Brain microvascular endothelial cell (primary cell): ENCODE measurements around the gene DNAJC22.

ENCODE experiments used
- DNase-seq: peaks from one replicate; pipeline ENCODE4 v3.0.0-alpha.2; 2020
- H3K27ac ChIP-seq: fragments of 250-450 bp; sonication (Bioruptor Pico); 2 replicates; pipeline ENCODE4 v1.5.1; 2020; ENCODE audit warnings: mild to moderate bottlenecking, moderate library complexity
- H3K27me3 ChIP-seq: fragments of 250-450 bp; sonication (Bioruptor Pico); replicated peaks from 2 replicates; pipeline ENCODE4 v1.5.1; 2020; ENCODE audit warnings: mild to moderate bottlenecking
- H3K36me3 ChIP-seq: fragments of 250-450 bp; sonication (Bioruptor Pico); replicated peaks from 2 replicates; pipeline ENCODE4 v1.5.1; 2020; ENCODE audit warnings: mild to moderate bottlenecking
- H3K4me3 ChIP-seq: 2 replicates; pipeline ENCODE4 v1.5.1; 2011; ENCODE audit warnings: low read depth, mild to moderate bottlenecking, control low read depth, low read length, moderate library complexity
- in situ Hi-C: cut with HindIII; loops from 2 replicates; pipeline ENCODE4 v1.10.0; 2017; ENCODE audit warnings: low sequenced_read_pairs, low pct_ligation_motif_present
- TF ChIP-seq, protein P1 (sequence below): IDR thresholded peaks from 2 replicates; pipeline ENCODE4 v1.5.1; 2011; ENCODE audit warnings: low read depth, mild to moderate bottlenecking, moderate library complexity, low read length, control low read depth, inconsistent platforms; ENCODE audit errors: missing control alignments

DNAJC22 gene

GRCh38 chr12:49342914-49343731 is 3.6 kb upstream of the DNAJC22 start:
- in situ Hi-C loops: no loop called here
- Histone ChIP-seq H3K36me3 (no peaks in the 10 kb centered on the region), H3K27me3 (peaks cover 17% of the 10 kb centered on the region), H3K27ac (no peak overlapping the region), H3K4me3 (peak overlapping the region; percentile 46)
- DNase-seq: no peak
- TF ChIP-seq, protein P1, sequence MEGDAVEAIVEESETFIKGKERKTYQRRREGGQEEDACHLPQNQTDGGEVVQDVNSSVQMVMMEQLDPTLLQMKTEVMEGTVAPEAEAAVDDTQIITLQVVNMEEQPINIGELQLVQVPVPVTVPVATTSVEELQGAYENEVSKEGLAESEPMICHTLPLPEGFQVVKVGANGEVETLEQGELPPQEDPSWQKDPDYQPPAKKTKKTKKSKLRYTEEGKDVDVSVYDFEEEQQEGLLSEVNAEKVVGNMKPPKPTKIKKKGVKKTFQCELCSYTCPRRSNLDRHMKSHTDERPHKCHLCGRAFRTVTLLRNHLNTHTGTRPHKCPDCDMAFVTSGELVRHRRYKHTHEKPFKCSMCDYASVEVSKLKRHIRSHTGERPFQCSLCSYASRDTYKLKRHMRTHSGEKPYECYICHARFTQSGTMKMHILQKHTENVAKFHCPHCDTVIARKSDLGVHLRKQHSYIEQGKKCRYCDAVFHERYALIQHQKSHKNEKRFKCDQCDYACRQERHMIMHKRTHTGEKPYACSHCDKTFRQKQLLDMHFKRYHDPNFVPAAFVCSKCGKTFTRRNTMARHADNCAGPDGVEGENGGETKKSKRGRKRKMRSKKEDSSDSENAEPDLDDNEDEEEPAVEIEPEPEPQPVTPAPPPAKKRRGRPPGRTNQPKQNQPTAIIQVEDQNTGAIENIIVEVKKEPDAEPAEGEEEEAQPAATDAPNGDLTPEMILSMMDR: no peak

DNA sequence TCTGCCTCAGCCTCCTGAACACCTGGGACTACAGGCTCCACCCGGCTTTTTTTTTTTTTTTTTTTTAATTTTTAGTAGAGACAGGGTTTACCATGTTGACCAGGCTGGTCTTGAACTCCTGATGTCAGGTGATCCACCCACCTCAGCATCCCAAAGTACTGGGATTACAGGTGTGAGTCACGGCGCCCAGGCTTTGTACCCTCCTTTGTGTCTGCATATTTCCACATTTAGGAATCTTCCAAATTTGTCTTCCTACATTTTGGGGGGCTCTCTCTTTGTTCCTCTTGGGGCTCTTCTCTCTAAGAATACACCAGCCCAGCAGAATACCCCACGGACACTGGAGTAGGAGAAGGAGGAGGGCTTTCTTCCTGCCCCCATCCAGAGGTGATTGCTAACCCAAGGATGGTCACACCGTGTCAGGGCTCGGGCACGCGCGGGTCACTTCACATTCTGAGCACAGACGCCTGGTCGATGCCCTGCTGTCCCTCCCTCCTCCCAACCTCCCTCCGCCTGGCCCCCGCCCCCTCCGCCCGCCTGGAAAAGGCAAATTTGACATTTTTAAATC is 2.1 kb upstream of the DNAJC22 start:
- Histone ChIP-seq H3K36me3 (no peaks in the 10 kb centered on the region), H3K4me3 (no peak overlapping the region), H3K27ac (no peak overlapping the region), H3K27me3 (peaks cover 17% of the 10 kb centered on the region)
- in situ Hi-C loops: no loop called here
- DNase-seq: no peak
- TF ChIP-seq, protein P1: no peak

DNA sequence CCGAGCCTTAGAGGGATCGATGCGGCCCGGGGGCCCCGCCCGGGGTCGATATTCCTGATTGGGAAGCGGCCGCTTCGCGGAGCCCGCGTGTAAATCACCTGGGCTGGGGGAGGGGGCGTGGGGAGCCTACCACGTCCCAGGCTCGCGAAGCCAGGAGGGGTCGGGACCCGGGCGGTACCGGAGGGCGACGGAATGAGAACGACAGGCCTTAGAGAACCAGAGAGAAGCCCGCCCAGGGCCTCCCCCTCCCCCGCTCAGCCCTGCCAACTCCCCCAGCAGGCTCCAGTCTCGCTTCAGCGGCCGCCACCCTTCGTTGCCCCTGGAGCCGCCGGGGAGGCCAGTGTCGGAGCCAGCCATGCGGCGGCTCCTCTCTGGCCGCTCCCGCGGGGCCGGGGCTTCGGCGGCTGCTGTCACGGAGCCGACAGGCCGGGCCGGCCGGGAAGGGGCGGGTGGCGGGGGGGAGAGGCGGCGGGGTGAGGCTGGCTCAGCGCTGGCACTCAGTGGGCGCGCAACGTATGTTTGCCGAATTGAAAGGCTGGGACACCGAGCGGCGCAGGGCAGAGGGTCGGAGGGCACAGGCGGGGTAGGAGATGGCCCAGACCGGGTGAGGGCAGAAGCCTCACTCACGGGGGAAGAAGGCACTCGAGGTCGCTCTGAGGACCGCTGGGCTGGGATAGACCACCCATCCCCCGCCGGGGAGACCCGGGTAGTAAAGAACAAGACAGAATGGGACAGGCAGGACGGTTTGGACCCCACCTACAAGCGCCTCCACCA is 1.4 kb upstream of the DNAJC22 start:
- H3K36me3 ChIP-seq: no peaks in the 10 kb centered on the region
- H3K27ac ChIP-seq: no peak overlapping the region
- TF ChIP-seq, protein P1: no peak
- peak overlapping the region; percentile 43 for H3K4me3 ChIP-seq
- peaks cover 17% of the 10 kb centered on the region for H3K27me3 ChIP-seq
- in situ Hi-C loops: no loop called here
- DNase-seq: no peak

DNA sequence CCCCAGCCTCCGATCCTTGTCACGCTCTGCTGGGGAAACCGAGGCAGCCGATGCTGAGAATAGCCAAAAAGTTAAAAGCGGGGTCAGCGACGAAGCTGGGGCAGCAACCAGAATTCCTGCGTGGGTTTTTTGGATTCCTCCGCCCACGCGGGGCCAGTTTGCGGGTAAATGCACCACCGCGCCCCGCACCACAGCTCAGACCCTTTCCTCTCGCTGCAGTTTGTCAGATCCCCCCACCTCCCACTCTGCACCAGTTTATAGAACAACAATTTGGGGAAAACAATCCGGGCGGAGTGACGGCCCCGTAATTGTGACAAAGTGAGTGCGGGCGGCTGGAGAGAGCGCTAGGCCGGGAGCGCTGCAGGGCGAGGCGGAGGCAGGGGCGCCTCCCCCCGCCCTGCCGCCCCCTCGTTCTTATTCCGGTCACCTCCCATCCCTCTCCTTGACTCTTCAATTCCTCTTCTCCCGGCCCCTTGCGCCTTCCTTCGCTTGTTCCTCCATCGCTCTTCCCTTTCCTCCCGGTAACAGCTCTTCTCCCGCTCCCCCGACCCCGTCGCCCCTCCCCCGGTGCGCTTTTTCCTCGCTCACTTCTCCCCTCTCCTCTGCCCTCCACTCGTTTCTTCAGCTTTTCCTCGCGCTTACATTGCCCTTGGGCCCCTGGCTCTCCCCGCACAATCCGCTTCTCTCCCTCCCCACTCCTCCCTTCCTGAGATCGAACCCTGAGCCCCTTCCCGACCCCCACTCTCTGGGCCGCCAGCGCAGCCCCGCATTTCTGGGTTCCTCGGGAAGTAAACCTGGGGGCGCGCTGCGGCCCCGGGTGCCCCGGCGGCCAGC is 646 bp upstream of the DNAJC22 start:
- peaks cover 17% of the 10 kb centered on the region for H3K27me3 ChIP-seq
- TF ChIP-seq, protein P1: no peak
- no peak overlapping the region for H3K27ac ChIP-seq
- peak overlapping the region; percentile 43 for H3K4me3 ChIP-seq
- in situ Hi-C loops: no loop called here
- no peak for DNase-seq
- H3K36me3 ChIP-seq: no peaks in the 10 kb centered on the region

GRCh38 chr12:49347311-49348193 is 864 bp downstream of the DNAJC22 start:
- DNase-seq: peak; percentile 82
- H3K4me3 ChIP-seq: peak overlapping the region; percentile 48
- in situ Hi-C loops: no loop called here
- peaks cover 7% of the 10 kb centered on the region for H3K27me3 ChIP-seq
- no peaks in the 10 kb centered on the region for H3K36me3 ChIP-seq
- TF ChIP-seq, protein P1: peak; percentile 87
- H3K27ac ChIP-seq: peak overlapping the region; percentile 41
